Epidermal melanocyte (primary cell): ENCODE measurements around the gene RABGGTB.
A peak's percentile ranks its signal among the peaks of the same experiment; 100 is the strongest.
"Not testable (repeated sequence)": the region's sequence is repeated elsewhere in the genome, so short reads cannot be mapped to it uniquely, and the experiment has no call there.

Experiments used
- DNase-seq: peaks from one replicate; pipeline ENCODE4 v3.0.0; 2011; ENCODE audit warnings: low spot score; ENCODE audit not compliant: insufficient read length

RABGGTB gene

DNA sequence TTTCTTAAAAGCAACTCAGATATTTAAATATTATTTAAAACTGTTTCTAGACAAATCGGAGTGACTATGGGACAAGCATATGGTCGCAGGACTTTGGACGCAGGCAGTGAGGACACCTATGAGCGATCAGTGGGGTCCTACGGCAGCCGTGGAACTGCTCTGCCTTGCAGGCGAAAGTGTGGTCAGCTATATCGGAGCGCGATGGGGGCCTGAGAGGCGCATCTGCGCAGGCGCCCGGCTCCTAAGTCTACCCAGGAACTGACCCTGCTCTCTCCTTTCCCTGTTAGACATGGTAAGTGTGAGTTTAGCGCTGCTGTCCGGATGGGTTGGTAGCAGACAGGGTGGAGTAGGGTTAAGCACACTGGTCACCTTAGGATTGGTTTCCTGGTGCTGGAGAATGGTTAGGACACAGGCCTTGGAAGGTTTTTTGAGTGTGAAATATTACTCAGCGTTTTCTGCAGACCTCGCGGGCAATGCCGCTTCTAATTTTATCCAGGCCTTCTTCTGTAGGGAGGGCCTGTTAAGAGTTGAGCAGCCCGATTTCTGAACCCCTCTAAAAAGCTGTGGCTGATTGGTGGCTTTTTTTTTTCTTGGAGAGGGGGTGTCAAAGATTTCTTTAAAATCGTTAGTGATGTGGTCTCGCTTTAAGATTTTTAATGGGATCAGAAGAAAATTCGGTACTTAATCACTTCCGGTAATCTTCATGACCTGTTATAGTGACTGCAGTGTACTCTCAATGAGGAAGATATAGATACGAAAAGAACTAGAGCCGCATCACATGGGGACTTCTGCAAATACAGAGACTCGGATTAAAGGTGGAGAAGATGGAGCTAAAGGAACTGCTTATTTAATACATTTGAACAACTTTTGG lies at the start of gene RABGGTB:
Gene RABGGTB, plus strand, starts transcription at position 274 of the 871 bp plus-strand sequence. Its CDS starts 16 bp downstream, at position 290.
- DNase-seq: peak; percentile 96

DNA sequence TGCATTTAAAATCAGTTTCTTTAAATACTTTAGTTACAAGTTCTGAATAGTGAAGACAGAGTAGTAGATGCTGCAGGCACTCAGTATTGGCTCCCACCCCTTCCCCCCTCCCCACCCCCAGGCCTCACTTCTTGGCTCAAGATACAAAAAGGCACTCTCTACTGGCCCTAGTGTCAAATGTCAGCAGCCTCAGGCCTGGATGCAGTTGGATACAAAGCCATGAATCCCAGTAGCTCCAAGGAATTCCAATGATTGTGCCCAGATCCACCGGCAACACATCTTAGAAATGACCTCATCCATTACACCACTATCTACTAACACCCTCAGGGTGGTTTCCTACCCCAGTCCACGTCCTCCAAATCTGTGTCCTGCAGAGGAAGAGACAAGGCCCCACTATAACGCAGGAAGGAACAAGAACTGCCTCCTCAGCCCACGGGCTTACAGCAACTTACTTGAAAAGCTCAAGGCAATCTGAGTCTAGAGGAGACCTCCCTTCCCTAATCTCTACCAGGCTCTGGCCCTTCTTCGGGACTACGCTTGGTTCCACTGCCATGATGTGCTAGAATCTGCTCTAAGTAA lies 43.9 kb upstream of the RABGGTB start:
- no peak for DNase-seq

DNA sequence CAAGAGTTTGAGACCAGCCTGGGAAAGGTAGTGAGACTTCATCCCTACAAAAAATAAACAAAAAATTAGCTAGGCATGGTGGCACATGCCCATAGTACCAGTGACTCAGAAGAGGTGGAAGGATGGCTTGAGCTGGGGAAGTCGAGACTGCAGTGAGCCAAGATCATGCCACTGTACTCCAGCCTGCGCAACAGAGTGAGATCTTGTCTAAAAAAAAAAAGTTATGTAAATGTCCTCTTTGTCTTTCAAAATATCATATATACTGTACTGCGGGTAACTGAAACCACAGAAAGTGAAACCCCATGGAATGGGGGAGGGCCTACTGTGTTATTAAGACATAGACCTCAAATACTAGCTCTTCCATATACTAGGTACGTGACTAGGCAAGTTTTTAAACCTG lies 40.8 kb upstream of the RABGGTB start:
- no peak for DNase-seq

DNA sequence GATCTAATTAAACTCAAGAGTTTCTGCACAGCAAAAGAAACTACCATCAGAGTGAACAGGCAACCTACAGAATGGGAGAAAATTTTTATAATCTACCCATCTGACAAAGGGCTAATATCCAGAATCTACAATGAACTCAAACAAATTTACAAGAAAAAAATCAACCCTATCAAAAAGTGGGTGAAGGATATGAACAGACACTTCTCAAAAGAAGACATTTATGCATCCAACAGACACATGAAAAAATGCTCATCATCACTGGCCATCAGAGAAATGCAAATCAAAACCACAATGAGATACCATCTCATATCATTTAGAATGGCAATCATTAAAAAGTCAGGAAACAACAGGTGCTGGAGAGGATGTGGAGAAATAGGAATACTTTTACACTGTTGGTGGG lies 28.8 kb upstream of the RABGGTB start:
- not testable (repeated sequence) for DNase-seq

DNA sequence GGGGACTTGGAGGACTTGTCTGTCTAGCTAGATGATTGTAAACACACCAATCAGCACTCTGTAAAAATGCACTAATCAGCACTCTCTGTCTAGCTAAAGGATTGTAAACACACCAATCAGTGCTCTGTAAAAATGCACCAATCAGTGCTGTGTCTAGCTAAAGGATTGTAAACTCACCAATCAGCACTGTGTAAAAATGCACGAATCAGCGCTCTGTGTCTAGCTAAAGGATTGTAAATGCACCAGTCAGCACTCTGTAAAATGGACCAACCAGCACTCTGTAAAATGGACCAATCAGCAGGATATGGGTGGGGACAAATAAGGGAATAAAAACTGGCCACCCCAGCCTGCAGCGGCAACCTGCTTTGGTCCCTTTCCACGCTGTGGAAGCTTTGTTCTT lies 27.5 kb upstream of the RABGGTB start:
- DNase-seq: not testable (repeated sequence)

DNA sequence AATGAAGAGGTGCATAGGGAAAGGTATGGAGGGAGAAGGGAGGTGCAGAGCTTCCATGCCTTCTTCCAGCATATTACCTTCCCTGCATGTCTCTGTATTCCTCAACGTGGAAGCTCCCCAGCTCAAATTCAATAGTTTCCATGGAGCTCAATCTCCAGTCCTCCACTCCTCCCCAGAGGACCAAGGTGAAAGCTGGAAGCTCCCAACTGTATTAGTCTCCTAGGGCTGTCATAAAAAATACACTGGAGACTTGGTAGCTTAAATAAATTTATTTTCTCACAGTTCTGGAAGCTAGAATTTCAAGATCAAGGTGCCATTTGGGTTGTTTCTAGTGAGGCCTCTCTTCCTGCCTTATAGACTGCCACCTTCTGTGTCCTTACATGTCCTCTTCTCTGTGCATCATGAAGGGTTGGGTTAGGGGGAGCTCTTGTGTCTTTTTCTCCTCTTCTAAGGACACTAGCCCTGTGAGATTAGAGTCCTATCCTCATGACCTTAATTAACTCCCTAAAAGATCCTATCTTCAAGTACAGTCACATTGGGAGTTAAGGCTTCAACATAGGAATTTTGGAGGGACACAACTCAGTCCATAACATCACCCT lies 21.9 kb upstream of the RABGGTB start:
- DNase-seq: no peak

DNA sequence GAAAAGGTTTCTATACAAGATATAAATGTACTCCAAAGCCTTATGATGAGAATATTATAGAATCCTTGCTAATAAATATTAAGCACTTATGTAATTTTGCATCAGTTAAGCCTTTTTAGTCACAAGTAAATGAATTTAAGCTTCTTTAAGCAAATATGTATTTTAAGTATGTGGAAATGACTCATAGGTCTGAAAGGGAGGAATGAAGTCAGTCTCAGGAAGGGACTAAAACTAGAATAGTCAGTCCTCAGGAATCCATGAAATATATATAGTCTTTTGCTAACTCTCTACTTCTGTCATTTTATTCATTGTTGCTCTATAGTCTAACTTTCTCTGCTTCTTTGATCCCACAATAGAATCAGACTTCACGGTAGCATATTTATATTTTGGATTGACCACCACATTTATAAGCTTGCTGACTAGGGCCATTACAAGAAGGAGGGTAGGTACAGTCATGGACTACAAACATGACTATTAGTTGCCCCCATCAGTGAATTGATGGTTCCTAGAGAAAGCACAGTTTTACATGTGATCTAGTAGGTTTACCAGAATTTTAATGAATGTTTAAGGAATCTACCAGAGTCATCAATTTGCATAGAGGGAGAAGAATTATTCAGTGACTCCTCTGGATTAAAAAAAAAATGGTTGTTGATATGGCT lies 20.2 kb upstream of the RABGGTB start:
- no peak for DNase-seq

DNA sequence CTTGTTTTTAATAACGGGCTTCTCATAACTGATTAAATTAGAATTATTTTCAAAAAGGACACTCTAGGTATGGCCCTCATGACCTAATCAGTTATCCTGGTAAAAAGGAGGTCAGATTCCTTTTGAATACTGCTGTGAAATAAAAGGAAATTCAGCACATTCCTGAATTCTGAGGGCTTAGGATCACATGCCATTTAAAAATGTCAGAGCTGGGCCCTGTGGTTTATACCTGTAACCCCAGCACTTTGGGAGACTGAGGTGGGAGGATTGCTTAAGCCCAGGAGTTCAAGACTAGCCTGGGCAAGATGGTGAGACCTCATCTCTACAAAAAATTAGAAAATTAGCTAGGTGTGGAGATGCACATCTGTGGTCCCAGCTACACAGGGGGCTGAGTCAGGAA lies 18.0 kb upstream of the RABGGTB start:
- no peak for DNase-seq

DNA sequence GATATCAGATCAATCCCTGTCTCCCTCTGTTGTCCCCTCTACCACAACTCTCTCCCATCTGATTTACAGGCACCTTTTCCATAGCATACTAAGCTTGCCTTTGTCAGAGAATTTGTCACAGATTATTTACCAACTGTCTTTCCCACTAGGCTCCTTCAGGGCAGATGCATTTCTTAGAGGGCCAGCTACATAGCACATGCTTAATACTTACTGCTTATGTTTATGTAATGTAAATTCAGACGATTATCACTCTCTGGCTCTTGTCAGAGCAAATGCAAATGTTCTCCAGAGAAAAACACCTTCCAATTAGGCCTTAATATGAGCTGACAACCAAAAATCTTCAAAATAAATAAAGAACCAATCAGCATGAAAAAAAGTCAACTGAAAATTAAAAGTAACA lies 15.3 kb upstream of the RABGGTB start:
- DNase-seq: no peak

DNA sequence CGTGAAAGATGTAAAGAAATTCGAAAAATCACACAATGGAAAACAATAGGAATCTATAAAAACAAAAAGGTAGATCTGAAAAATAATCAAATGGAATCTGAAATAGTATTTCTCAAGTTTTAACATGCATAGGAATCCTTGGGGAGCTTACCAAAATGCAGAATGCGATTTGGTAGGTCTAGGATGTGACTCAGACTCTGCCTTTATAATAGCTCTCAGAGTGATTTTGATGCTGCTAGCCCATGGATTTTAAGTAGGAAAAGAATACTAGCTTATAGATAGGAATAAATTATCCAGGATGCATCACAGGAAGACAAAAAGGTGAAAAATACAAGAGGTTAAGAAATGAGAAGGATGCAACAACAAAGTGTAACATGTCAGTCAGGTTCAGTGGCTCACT lies 14.1 kb upstream of the RABGGTB start:
- DNase-seq: no peak

DNA sequence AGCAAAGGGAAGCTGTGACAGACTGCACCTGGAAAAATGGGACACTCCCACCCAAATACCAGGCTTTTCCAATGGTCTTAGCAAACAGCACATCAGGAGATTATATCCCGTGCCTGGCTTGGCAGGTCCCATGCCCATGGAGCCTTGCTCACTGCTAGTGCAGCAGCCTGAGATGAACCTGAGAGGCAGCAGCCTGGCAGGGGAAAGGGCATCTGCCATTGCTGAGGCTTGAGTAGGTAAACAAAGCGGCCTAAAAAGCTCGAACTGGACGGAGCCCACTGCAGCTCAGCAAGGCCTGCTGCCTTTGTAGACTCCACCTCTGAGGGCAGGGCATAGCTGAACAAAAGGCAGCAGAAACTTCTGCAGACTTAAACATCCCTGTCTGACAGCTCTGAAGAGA lies 8.2 kb upstream of the RABGGTB start:
- DNase-seq: not testable (repeated sequence)

DNA sequence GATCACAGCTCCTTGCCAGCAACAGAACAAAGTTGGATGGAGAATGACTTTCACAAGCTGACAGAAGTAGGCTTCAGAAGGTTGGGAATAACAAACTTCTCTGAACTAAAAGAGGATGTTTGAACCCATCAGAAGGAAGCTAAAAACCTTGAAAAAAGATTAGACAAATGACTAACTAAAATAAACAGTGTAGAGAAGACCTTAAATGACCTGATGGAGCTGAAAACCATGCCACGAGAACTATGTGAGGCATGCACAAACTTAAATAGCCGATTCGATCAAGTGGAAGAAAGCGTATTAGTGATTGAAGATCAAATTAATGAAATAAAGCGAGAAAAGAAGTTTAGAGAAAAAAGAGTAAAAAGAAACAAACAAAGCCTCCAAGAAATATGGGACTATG lies 7.4 kb upstream of the RABGGTB start:
- DNase-seq: not testable (repeated sequence)

DNA sequence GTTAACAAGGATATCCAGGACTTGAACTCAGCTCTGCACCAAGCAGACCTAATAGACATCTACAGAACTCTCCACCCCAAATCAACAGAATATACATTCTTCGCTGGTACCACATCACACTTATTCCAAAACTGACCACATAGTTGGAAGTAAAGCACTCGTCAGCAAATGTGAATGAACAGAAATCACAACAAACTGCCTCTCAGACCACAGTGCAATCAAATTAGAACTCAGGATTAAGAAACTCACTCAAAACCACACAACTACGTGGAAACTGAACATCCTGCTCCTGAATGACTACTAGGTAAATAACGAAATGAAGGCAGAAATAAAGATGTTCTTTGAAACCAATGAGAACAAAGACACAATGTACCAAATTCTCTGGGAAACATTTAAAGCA lies 5.9 kb upstream of the RABGGTB start:
- not testable (repeated sequence) for DNase-seq

DNA sequence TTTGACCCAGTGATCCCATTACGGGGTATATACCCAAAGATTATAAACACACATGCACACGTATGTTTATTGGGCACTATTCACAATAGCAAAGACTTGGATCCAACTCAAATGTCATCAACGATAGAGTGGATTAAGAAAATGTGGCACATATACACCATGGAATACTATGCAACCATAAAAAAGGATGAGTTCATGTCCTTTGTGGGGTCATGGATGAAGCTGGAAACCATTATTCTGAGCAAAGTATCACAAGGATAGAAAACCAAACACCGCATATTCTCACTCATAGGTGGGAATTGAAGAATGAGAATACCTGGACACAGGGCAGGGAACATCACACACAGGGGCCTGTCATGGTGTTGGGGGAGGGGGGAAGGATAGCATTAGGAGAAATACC lies 2.1 kb upstream of the RABGGTB start:
- not testable (repeated sequence) for DNase-seq

DNA sequence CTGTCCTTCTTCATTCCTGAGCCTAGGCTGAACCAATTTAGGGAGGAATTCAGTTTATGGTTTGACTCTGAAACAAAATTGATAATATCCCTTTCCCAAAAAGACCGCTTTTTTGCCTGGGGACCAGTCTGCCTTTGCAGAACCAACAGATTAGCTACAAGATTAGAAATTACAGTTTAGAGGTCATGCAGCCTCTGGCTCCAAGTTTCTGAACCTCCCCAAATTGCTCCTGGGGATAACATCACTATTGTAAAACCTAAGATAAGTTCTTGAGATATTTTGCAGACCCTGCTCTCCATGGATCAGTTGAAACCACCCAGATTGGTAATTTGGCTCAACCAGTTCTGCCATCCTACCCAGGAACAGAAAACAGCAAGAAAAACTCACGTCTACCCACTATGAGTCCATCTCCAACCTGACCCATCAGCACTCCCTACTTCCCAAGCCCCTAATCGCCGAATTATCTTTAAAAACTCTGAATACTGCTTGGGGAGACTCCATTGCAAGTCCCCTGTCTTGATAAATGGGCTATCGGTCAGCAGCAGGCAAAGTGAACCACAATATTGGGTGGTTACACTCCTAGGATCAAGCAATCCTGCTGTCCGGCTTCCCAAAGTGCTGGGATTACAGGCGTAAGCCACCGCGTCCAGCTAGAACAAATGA lies 605 bp upstream of the RABGGTB start:
- no peak for DNase-seq

DNA sequence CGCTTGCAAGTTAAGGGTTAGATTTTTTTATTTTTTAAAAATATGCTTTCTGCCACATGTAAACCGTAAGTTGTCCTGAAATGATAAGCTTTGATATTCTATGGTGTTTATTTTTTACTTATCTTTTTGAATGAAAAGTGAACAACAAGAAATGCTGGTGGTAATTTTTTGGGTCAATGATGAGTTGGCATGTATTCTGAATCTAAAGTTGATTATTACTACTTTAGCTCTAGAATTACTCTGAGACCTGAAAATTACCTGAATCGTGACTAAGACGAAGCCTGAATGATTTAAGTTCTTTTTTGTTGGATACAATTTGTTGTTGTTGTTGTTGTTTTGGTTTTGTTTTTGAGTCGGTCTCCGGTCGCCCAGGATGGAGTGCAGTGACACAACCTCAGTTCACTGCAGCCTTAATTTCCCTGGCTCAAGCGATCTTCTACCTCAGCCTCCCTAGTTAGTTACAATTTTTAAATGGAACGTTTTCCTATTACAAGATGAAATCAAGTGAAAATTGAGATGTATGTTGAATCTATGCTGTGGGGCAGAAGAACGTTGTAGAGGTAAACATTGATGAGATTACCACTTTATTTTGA lies 941 bp downstream of the RABGGTB start:
- DNase-seq: no peak

DNA sequence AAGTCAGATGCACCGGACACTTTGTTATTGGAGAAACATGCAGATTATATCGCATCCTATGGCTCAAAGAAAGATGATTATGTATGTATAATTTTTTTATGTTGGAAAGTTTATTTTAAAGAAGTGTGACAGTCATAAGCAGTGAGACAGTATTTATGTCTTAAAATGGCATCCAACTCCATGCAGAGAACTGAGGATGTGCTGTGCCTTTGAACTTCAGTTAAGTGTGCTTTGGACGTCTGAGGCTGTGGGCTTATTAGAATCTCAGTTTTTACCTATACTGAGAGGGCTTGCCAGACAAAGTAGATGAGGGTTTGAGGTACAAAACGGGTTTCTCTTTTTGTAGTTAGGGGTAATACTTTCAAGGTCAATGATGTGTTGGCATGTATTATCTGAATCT lies 1.5 kb downstream of the RABGGTB start:
- DNase-seq: no peak

DNA sequence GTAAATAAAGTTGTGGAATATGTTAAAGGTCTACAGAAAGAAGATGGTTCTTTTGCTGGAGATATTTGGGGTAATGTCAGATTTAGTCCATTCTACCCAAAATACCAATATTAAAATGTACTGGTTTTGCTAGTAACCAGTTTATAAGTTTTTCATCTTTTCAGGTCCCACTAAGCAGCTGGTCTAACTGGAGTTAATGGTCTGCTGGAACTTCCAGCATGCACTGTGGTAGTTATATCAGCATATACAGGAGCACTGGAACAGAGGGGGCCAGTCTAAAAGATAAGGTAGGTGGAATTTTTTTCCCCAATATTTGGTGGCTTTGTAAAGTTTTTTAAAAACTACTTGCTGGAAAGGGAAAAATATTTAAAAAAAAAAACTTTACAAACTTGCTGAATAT lies 3.9 kb downstream of the RABGGTB start:
- DNase-seq: no peak

DNA sequence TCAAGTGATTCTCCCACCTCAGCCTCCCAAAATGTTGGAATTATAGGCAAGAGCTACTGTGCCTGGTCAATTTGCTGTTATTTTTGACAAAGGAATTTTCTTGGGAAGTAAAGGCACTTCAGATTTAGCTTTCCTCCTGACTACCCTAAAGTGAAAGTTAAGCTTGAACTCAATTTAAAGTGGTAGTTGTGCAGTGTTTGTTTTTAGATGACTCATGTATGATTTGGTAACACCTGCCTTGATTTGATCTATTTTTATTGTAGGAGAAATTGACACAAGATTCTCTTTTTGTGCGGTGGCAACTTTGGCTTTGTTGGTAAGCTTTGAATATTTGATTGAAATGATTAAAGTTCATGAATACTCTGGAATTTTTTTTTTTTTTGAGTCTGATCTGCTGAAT lies 5.0 kb downstream of the RABGGTB start:
- no peak for DNase-seq

DNA sequence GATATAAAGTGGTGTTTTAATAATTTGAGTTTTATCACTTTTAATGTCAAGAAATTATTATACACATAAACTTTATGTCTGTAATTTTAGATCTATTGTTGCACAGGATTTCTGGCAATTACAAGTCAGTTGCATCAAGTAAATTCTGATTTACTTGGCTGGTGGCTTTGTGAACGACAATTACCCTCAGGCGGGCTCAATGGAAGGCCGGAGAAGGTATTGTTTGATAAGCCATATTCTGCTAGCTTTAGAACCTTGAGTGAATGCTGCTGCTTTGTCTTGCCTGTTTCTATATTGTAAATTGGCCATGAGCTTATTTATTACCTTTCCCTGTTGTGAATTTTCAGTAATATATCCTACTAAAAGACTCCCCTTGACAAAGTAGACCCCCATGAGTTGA lies 6.0 kb downstream of the RABGGTB start:
- no peak for DNase-seq

DNA sequence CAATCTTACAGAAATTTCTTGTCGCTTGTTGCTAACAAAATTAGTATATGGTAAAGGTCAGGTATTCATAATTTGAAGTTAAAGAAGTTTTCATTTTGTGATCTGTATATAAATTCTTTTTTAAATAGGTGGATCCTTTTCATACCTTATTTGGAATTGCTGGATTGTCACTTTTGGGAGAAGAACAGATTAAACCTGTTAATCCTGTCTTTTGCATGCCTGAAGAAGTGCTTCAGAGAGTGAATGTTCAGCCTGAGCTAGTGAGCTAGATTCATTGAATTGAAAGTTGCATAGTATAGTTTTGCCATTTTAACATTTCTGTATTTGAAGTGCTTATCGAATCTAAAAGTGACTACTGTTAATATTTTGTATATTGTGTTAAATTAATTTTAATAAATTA lies 8.3 kb downstream of the RABGGTB start:
- DNase-seq: no peak
